GM12874 (cell line): Measurements from ENCODE around the gene ANKFN1.

Source experiments
- CTCF ChIP-seq: IDR thresholded peaks from 2 replicates; pipeline ENCODE4 v1.5.1; 2011; ENCODE audit warnings: low read depth, mild to moderate bottlenecking, control low read depth, low read length, moderate library complexity; ENCODE audit not compliant: insufficient read depth

The ANKFN1 gene

GRCh38 chr17:56131431-56131830 lies 21.8 kb upstream of the ANKFN1 start:
- TF ChIP-seq CTCF, result no peak

- no peak for TF ChIP-seq CTCF
Observed at GRCh38 chr17:56136301-56136700, 17.0 kb upstream of the ANKFN1 start.

- TF ChIP-seq CTCF, result no peak
Observed at GRCh38 chr17:56141046-56141839, 12.0 kb upstream of the ANKFN1 start.

GRCh38 chr17:56142325-56142724 lies 10.9 kb upstream of the ANKFN1 start:
- TF ChIP-seq CTCF, result no peak

GRCh38 chr17:56142781-56143180 lies 10.5 kb upstream of the ANKFN1 start:
- TF ChIP-seq CTCF, result no peak

GRCh38 chr17:56144223-56144622 lies 9.1 kb upstream of the ANKFN1 start:
- no peak for TF ChIP-seq CTCF

GRCh38 chr17:56146534-56146933 lies 6.7 kb upstream of the ANKFN1 start:
- TF ChIP-seq CTCF, result no peak
